H1 (cell line): ENCODE measurements around the gene CKS1B. TPM values are rescaled to one million over a fixed set of nuclear protein-coding genes. Genes with fewer than 3 reads are reported as not detected.

Source experiments
- CTCF ChIA-PET: fragments of 300-600 bp; sonication (Branson Sonifier 250); formaldehyde crosslinking; loops from one replicate; lab custom pipeline; 2021; ENCODE audit not compliant: partially characterized antibody; lab: Charles Lee
- POLR2A ChIA-PET: fragments of 300-600 bp; sonication (Branson Sonifier 250); formaldehyde crosslinking; loops from one replicate; lab custom pipeline; 2021; ENCODE audit warnings: inconsistent platforms; ENCODE audit not compliant: partially characterized antibody; lab: Charles Lee
- DNase-seq, 2 experiments: peaks; one replicate each; pipeline versions ENCODE4 v3.0.0 to v3.0.0-alpha.2; 2010 to 2022; ENCODE audit warnings: low spot score in 2 of 2, low read depth in 1 of 2, mixed read lengths in 1 of 2
- FAIRE-seq: peaks from 2 replicates; lab custom pipeline; 2011; peaks lifted over from hg19 to GRCh38; lab: Jason Lieb, UNC
- H2AFZ ChIP-seq: 2 replicates; pipeline ENCODE4 v1.8.1; 2012; ENCODE audit warnings: low read length, inconsistent platforms
- H2AK5ac ChIP-seq: 2 replicates; pipeline ENCODE4 v1.6.1; 2013; ENCODE audit warnings: low read depth, low read length
- H2BK120ac ChIP-seq: replicated peaks from 2 replicates; pipeline ENCODE3; 2013; ENCODE audit warnings: low read depth, low read length, inconsistent platforms
- H2BK12ac ChIP-seq: 2 replicates; pipeline ENCODE4 v1.6.1; 2013; ENCODE audit warnings: low read depth, low read length
- H2BK15ac ChIP-seq: 2 replicates; pipeline ENCODE4 v1.6.1; 2013; ENCODE audit warnings: low read length
- H2BK20ac ChIP-seq: 2 replicates; pipeline ENCODE4 v1.6.1; 2013; ENCODE audit warnings: low read length
- H2BK5ac ChIP-seq: 2 replicates; pipeline ENCODE4 v1.6.1; 2013; ENCODE audit warnings: low read depth, low read length
- H3K14ac ChIP-seq: 2 replicates; pipeline ENCODE4 v1.6.1; 2013; ENCODE audit warnings: inconsistent platforms; ENCODE audit not compliant: insufficient read length
- H3K18ac ChIP-seq: 2 replicates; pipeline ENCODE4 v1.6.1; 2013; ENCODE audit warnings: low read length; ENCODE audit errors: extremely low read depth
- H3K23ac ChIP-seq: 2 replicates; pipeline ENCODE4 v1.6.1; 2013; ENCODE audit warnings: inconsistent platforms; ENCODE audit not compliant: insufficient read length
- H3K23me2 ChIP-seq: 2 replicates; pipeline ENCODE4 v1.6.1; 2013; ENCODE audit warnings: low read depth, low read length
- H3K27ac ChIP-seq: 2 replicates; pipeline ENCODE4 v1.6.1; 2011; ENCODE audit warnings: low read depth, low read length, inconsistent platforms
- H3K27me3 ChIP-seq, 4 experiments: replicated peaks in 1 of 4; 1 replicate in 1 of 4; 2 replicates in 3 of 4; pipeline versions ENCODE4 v1.6.1 to v1.8.1; 2011 to 2013; ENCODE audit warnings: low read length in 3 of 4, mild to moderate bottlenecking in 3 of 4, inconsistent platforms in 2 of 4, mixed read lengths in 2 of 4, moderate library complexity in 1 of 4; ENCODE audit not compliant: control insufficient read depth in 3 of 4, insufficient read depth in 3 of 4; ENCODE audit errors: extremely low read depth in 1 of 4
- H3K36me3 ChIP-seq, 4 experiments: 2 replicates each; pipeline versions ENCODE4 v1.6.1 to v1.8.1; 2011 to 2013; ENCODE audit warnings: mild to moderate bottlenecking in 4 of 4, low read length in 3 of 4, moderate library complexity in 2 of 4, control low read depth in 1 of 4, inconsistent platforms in 1 of 4; ENCODE audit not compliant: insufficient read depth in 4 of 4, control insufficient read depth in 2 of 4
- H3K4ac ChIP-seq: replicated peaks from 2 replicates; pipeline ENCODE3; 2013; ENCODE audit warnings: low read length, low read depth, mixed read lengths, inconsistent platforms; ENCODE audit not compliant: insufficient read length
- H3K4me1 ChIP-seq, 4 experiments: replicated peaks in 1 of 4; 1 replicate in 1 of 4; 2 replicates in 3 of 4; pipeline versions ENCODE4 v1.6.1 to v1.8.1; 2011 to 2013; ENCODE audit warnings: low read length in 3 of 4, inconsistent platforms in 2 of 4, mixed read lengths in 1 of 4; ENCODE audit not compliant: insufficient read depth in 4 of 4, control insufficient read depth in 3 of 4
- H3K4me2 ChIP-seq, 2 experiments: 2 replicates each; pipeline versions ENCODE4 v1.6.1 to v1.8.1; 2011 to 2013; ENCODE audit warnings: low read depth in 2 of 2, low read length in 2 of 2, control low read depth in 1 of 2, inconsistent platforms in 1 of 2, mild to moderate bottlenecking in 1 of 2; ENCODE audit not compliant: insufficient read depth in 1 of 2
- H3K4me3 ChIP-seq, 4 experiments: fragments of 200-600, 300-600 bp in 1 of 4; sonication (generic), shearing (Covaris generic), sonication (Bioruptor Twin) in 1 of 4; 2 replicates each; pipeline versions ENCODE4 v1.5.1 to v1.8.1; 2011 to 2016; ENCODE audit warnings: low read length in 4 of 4, low read depth in 3 of 4, control low read depth in 2 of 4, inconsistent platforms in 2 of 4, mild to moderate bottlenecking in 2 of 4, mixed read lengths in 1 of 4, moderate library complexity in 1 of 4; ENCODE audit not compliant: insufficient read depth in 2 of 4; ENCODE audit errors: extremely low read depth in 1 of 4
- H3K56ac ChIP-seq: replicated peaks from 2 replicates; pipeline ENCODE3; 2013; ENCODE audit warnings: low read depth, mild to moderate bottlenecking, mixed read lengths, low read length, inconsistent platforms; ENCODE audit not compliant: insufficient read length
- H3K79me1 ChIP-seq: 2 replicates; pipeline ENCODE4 v1.6.1; 2013; ENCODE audit warnings: low read depth, low read length, control low read depth
- H3K79me2 ChIP-seq, 2 experiments: 2 replicates each; pipeline versions ENCODE4 v1.6.1 to v1.8.1; 2012 to 2013; ENCODE audit warnings: low read length in 2 of 2, mild to moderate bottlenecking in 2 of 2, inconsistent platforms in 1 of 2; ENCODE audit not compliant: insufficient read depth in 2 of 2, control insufficient read depth in 1 of 2
- H3K9ac ChIP-seq, 4 experiments: replicated peaks in 1 of 4; 1 replicate in 1 of 4; 2 replicates in 3 of 4; pipeline versions ENCODE4 v1.6.1 to v1.8.1; 2011 to 2013; ENCODE audit warnings: low read depth in 3 of 4, low read length in 3 of 4, control low read depth in 2 of 4, mild to moderate bottlenecking in 2 of 4, moderate library complexity in 2 of 4, inconsistent platforms in 1 of 4; ENCODE audit errors: extremely low read depth in 1 of 4
- H3K9me3 ChIP-seq, 2 experiments: 2 replicates each; pipeline versions ENCODE4 v1.6.1 to v1.8.1; 2012 to 2013; ENCODE audit warnings: mild to moderate bottlenecking in 2 of 2, moderate library complexity in 2 of 2, control low read depth in 1 of 2, inconsistent platforms in 1 of 2, low read depth in 1 of 2, low read length in 1 of 2, mixed read lengths in 1 of 2; ENCODE audit not compliant: insufficient read depth in 2 of 2
- H4K20me1 ChIP-seq, 2 experiments: replicated peaks in 1 of 2; 2 replicates each; pipeline versions ENCODE3 to v1.8.1; 2011 to 2013; ENCODE audit warnings: inconsistent platforms in 2 of 2, low read length in 2 of 2, mild to moderate bottlenecking in 1 of 2; ENCODE audit not compliant: insufficient read depth in 2 of 2, control insufficient read depth in 1 of 2
- H4K5ac ChIP-seq: 2 replicates; pipeline ENCODE4 v1.6.1; 2013; ENCODE audit warnings: low read length, low read depth, mixed read lengths, inconsistent platforms; ENCODE audit not compliant: insufficient read length
- H4K8ac ChIP-seq: 2 replicates; pipeline ENCODE4 v1.8.0; 2013; ENCODE audit warnings: mild to moderate bottlenecking, moderate library complexity, low read length, inconsistent platforms; ENCODE audit not compliant: insufficient read depth; ENCODE audit errors: extremely low read depth
- H4K91ac ChIP-seq: replicated peaks from 2 replicates; pipeline ENCODE3; 2013; ENCODE audit warnings: low read length, mixed read lengths, inconsistent platforms; ENCODE audit not compliant: insufficient read length
- SIX5 ChIP-seq: IDR thresholded peaks from 2 replicates; pipeline ENCODE4 v1.6.1; 2011; ENCODE audit warnings: mild to moderate bottlenecking, low read depth, low read length
- SP2 ChIP-seq: IDR thresholded peaks from 2 replicates; pipeline ENCODE4 v1.6.1; 2012; ENCODE audit warnings: mild to moderate bottlenecking, low read length, inconsistent platforms
- WGBS, 2 experiments: shearing (Covaris generic) in 1 of 2; methylation state at CpG; one replicate each; pipeline versions ENCODE4 v1.1.6 to v1.1.7; 2013 to 2015; ENCODE audit warnings: low lambda C conversion rate in 2 of 2, mixed read lengths in 2 of 2, inconsistent platforms in 1 of 2, low coverage in 1 of 2, missing lambda C conversion rate in 1 of 2; ENCODE audit not compliant: insufficient replicate concordance in 2 of 2, insufficient coverage in 1 of 2, insufficient read length in 1 of 2; ENCODE audit errors: extremely low coverage in 1 of 2, missing lambda C conversion rate in 1 of 2; 5-methylcytosine and 5-hydroxymethylcytosine counted together
- polyA plus RNA-seq, 7 experiments: library from polyadenylated mRNA; depleted of rRNA in 3 of 7; stranded (reverse) in 5 of 7; unstranded in 2 of 7; fragments of >200 nt in 5 of 7; fragments of 200-250 nt in 2 of 7; gene quantifications; 1 replicate in 5 of 7; 2 replicates in 1 of 7; 4 replicates in 1 of 7; pipeline versions ENCODE4 v1.2.1 to v1.2.3, GENCODE V29; 2011 to 2013; ENCODE audit warnings: missing spikeins in 2 of 7, mixed read lengths in 2 of 7
- total RNA-seq: library from RNA; stranded (reverse); fragmentation: NEBNext Ultra II Directional; extraction: Animal tissue kit (Norgen Biotek cat#: 25700); gene quantifications from 2 replicates; pipeline ENCODE4 v1.2.1, GENCODE V29; 2021

CKS1B gene
- total and polyA plus RNA-seq, 2 of the 8 experiments (the other 6 are each of a cell fraction or from before 2014, with no cell fraction given), result 294 to 1,025 TPM

DNA sequence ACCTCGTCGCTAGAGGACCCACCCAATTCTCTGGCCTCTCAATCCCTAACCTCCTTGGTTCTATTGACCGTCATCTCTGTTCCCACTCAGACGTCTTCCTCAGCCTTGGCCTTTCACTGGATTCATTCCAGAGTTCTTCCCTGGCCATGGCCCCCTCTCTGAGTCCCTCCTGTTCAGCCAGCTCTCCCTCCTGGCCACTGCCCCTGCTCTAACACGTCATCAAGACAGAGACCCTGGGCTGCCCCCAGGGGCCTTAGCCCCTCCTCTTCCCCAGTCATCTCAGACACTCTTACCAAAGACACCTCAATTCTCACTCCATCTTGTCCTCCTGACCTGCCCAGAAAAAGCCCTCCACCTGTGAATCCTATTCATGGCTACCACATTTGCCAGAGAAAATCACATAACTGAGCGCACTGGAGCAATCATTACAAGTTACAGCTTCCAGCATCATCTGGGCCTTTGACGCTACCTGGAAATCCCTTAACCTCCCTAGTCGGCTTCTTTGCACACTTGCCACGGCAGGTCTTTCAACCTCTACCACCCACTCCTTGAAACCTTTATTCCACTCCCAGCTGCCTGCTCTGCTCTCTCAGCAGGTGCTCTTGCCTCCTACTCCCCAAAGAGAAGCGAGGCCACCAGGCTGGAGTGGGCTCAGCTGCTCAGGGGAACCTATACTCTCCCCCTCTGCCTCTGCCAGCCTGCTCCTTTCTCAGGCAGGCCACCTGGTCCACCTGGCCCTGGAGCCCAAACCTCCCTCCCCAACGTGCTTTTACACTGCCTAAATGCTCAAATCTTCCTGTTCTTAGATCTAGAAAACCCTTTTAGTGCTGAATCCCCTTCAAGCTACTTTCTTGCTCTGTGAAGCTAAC, 45.1 kb downstream of the CKS1B start:
- Histone ChIP-seq H2BK120ac (no peak overlapping the region), H3K23ac (no peak overlapping the region), H3K4me3 (no peak overlapping the region), H4K91ac (no peak overlapping the region), H3K18ac (no peak overlapping the region), H3K36me3 (peaks cover 0 to 21% (median 11%) of the 10 kb centered on the region in 4 experiments; a peak in 4 of 8 replicates), H3K4ac (no peak overlapping the region), H3K79me2 (no peaks in the 10 kb centered on the region), H2BK20ac (no peak overlapping the region), H2BK5ac (no peak overlapping the region), H3K9me3 (no peaks in the 10 kb centered on the region), H3K27me3 (peaks cover 0 to 2% (median 0%) of the 10 kb centered on the region in 4 experiments; a peak in 1 of 7 replicates), H3K23me2 (no peaks in the 10 kb centered on the region), H2AFZ (no peak overlapping the region), H2BK15ac (no peak overlapping the region), H4K5ac (no peak overlapping the region), H3K9ac (no peak overlapping the region), H4K20me1 (no peaks in the 10 kb centered on the region), H2AK5ac (no peak overlapping the region), H3K14ac (no peak overlapping the region), H3K4me2 (no peak overlapping the region), H3K4me1 (peaks cover 0 to 11% (median 8%) of the 10 kb centered on the region in 4 experiments; a peak in 5 of 7 replicates), H4K8ac (no peak overlapping the region), H3K27ac (no peak overlapping the region), H2BK12ac (no peak overlapping the region), H3K79me1 (no peaks in the 10 kb centered on the region), H3K56ac (no peak overlapping the region)
- FAIRE-seq (no peak), DNase-seq (no peak)
- CTCF ChIA-PET, result interaction anchor here (0.6 to 18.6 kb wide), 16 partner anchors 10 to 540 kb away, joined by 3 to 354 read pairs (median 6); partner anchors contain the start of genes ADAM15, CHRNB2, DCST1 and DCST2
- WGBS, 2 experiments, result 82% methylated on average over 11 of the region's 11 CpGs; no CpG with 5 or more reads in 1 of the 2 experiments
- POLR2A ChIA-PET, result interaction anchor here (0.9 to 14.8 kb wide), 15 partner anchors 14 to 83 kb away, joined by 3 to 128 read pairs (median 6); partner anchors contain the start of genes CKS1B, DCST1, DCST2 and FLAD1
- no peak for TF ChIP-seq SP2
- TF ChIP-seq SIX5, result no peak
